Gastrocnemius medialis (tissue), 4 donors: ENCODE measurements around the gene PDZD7. TPM values are rescaled to one million over a fixed set of nuclear protein-coding genes. Genes with fewer than 3 reads are reported as not detected.

Experiments used
- ATAC-seq, 2 donors: fragments of 150-250 bp; one replicate each; pipeline ENCODE4 v1.9.1; 2016
- DNase-seq, 2 donors: peaks; one replicate each; pipeline ENCODE4 v3.0.0-alpha.2; 2019
- H3K27ac ChIP-seq, 4 donors: fragments of 200-600 bp; sonication (generic); 1 replicate in 1 of 4; 2 replicates in 3 of 4; pipeline ENCODE4 v1.5.1; 2016 to 2018; ENCODE audit warnings: mild to moderate bottlenecking in 2 of 4, moderate library complexity in 1 of 4
- H3K27me3 ChIP-seq, 3 donors: fragments of 200-600 bp; sonication (generic) in 2 of 3; 1 replicate in 1 of 3; 2 replicates in 2 of 3; pipeline versions ENCODE4 v1.5.1 to v1.6.0; 2016 to 2019; ENCODE audit warnings: mild to moderate bottlenecking in 1 of 3, moderate library complexity in 1 of 3
- H3K36me3 ChIP-seq, 2 donors: fragments of 200-600 bp; sonication (generic) in 1 of 2; one replicate each; pipeline ENCODE4 v1.5.1; 2017 to 2018
- H3K4me1 ChIP-seq, 2 donors: fragments of 200-600 bp; sonication (generic) in 1 of 2; one replicate each; pipeline ENCODE4 v1.5.1; 2016 to 2017; ENCODE audit warnings: mild to moderate bottlenecking in 2 of 2
- H3K4me3 ChIP-seq, 4 donors: fragments of 200-600 bp; sonication (generic) in 3 of 4; 1 replicate in 1 of 4; 2 replicates in 3 of 4; pipeline ENCODE4 v1.5.1; 2016 to 2019; ENCODE audit warnings: mild to moderate bottlenecking in 2 of 4
- H3K9me3 ChIP-seq, 3 donors: fragments of 200-600 bp; sonication (generic) in 2 of 3; 1 replicate in 1 of 3; 2 replicates in 2 of 3; pipeline ENCODE4 v1.5.1; 2016 to 2019
- POLR2A ChIP-seq, 2 donors: fragments of 450-650 bp; IDR thresholded peaks; one replicate each; pipeline ENCODE4 v1.6.1; 2017; ENCODE audit warnings: antibody characterized with exemption in 2 of 2, mild to moderate bottlenecking in 2 of 2, moderate library complexity in 2 of 2
- in situ Hi-C, 4 donors: fragments of 200-750 bp; cut with MboI; loops; one replicate each; pipeline versions ENCODE4 v1.15.0 to v1.8.0; 2017; ENCODE audit warnings: low sequenced_read_pairs in 4 of 4
- intact Hi-C: fragments of 100-400 bp; cut with DNase I; formaldehyde crosslinking; loops from one replicate; pipeline ENCODE4 v1.15.1; 2023; ENCODE audit warnings: low total_unique reads
- total RNA-seq, 4 donors: library from RNA; depleted of rRNA; stranded (reverse); fragments of >200 nt; gene quantifications; one replicate each; pipeline versions ENCODE4 v1.1.0 to v1.2.3, GENCODE V29; 2016
- TF ChIP-seq, protein P1 (sequence below), 5 experiments: fragments of 450-650 bp in 3 of 5; fragments of 200-600 bp in 2 of 5; sonication (generic) in 2 of 5; IDR thresholded peaks in 4 of 5; conservative IDR thresholded peaks in 1 of 5; 1 replicate in 4 of 5; 2 replicates in 1 of 5; pipeline ENCODE4 v1.5.1; 2016 to 2019; ENCODE audit warnings: antibody characterized with exemption in 5 of 5, mild to moderate bottlenecking in 3 of 5, moderate library complexity in 3 of 5

Gene PDZD7
- total RNA-seq, 4 donors from 2014 or later, result 0.11 TPM; not detected in 3

DNA sequence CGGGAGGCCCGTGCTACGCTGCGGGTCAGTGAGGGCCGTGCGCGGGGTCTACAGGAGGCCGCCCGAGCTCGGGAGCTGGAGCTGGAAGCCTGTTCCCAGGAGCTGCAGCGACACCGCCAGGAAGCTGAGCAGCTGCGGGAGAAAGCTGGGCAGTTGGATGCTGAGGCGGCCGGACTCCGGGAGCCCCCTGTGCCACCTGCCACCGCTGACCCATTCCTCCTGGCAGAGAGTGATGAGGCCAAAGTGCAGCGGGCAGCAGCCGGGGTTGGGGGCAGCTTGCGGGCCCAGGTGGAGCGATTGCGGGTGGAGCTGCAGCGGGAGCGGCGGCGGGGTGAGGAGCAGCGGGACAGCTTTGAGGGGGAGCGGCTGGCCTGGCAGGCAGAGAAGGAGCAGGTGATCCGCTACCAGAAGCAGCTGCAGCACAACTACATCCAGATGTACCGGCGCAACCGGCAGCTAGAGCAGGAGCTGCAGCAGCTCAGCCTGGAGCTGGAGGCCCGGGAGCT lies 24.3 kb downstream of the PDZD7 start:
- ATAC-seq (no peak), DNase-seq (no peak)

DNA sequence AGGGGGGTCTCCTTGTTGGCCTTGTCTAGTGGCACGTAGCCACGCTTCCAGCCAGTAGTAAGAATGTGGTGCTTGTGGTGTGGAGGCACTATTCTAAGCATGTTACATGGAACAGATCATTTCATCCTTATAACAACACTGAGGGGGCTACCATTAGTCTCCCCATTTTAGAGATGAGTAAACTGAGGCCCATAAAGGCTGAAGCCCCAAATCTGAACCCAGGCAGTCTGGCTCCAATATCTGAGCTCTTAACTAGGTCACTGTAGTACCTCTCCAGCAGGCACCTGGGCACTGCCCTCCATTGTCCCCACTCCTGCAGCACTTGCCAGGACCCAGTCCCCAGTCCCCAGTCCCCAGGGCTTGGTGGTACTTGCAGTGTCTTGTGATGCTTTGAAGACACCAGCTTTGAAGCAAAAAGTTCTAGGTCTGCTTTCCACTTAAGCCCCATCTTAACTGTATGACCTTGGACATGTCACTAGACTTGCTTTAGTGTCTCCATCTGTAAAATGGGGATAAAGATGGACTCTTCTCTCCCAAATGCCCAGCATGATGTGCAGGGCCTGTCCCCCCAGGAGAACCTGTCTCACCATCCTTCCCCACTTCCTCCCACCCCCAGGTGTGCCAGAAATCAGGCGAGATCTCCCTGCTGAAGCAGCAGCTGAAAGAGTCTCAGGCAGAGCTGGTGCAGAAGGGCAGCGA lies 24.9 kb downstream of the PDZD7 start:
- in situ Hi-C loops, result no loop called here
- Histone ChIP-seq H3K4me1 (peaks cover 30 to 41% of the 10 kb centered on the region in 2 donors), H3K36me3 (peaks cover 0 to 32% of the 10 kb centered on the region in 2 donors), H3K4me3 (no peak overlapping the region), H3K27ac (peak overlapping the region in 2 of 4 donors; percentile 50 to 100), H3K9me3 (no peaks in the 10 kb centered on the region), H3K27me3 (no peaks in the 10 kb centered on the region)
- no peak for TF ChIP-seq POLR2A (IDR thresholded peaks at IDR 0.05)
- TF ChIP-seq, protein P1, sequence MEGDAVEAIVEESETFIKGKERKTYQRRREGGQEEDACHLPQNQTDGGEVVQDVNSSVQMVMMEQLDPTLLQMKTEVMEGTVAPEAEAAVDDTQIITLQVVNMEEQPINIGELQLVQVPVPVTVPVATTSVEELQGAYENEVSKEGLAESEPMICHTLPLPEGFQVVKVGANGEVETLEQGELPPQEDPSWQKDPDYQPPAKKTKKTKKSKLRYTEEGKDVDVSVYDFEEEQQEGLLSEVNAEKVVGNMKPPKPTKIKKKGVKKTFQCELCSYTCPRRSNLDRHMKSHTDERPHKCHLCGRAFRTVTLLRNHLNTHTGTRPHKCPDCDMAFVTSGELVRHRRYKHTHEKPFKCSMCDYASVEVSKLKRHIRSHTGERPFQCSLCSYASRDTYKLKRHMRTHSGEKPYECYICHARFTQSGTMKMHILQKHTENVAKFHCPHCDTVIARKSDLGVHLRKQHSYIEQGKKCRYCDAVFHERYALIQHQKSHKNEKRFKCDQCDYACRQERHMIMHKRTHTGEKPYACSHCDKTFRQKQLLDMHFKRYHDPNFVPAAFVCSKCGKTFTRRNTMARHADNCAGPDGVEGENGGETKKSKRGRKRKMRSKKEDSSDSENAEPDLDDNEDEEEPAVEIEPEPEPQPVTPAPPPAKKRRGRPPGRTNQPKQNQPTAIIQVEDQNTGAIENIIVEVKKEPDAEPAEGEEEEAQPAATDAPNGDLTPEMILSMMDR (IDR thresholded peaks at IDR 0.05 in 4 of 5, conservative IDR thresholded peaks at IDR 0.05 in 1 of 5), result no peak
- intact Hi-C loops, result no loop called here
- ATAC-seq (no peak), DNase-seq (no peak)

More for the DNA sequence above, 24.3 kb downstream of the PDZD7 start:
- H3K27ac ChIP-seq, result peak overlapping the region in 3 of 4 donors; percentile 43 to 100 (median 50)
- H3K9me3 ChIP-seq, result no peaks in the 10 kb centered on the region
- no peak for TF ChIP-seq POLR2A (IDR thresholded peaks at IDR 0.05)
- TF ChIP-seq, protein P1 (IDR thresholded peaks at IDR 0.05 in 4 of 5, conservative IDR thresholded peaks at IDR 0.05 in 1 of 5), result no peak
- in situ Hi-C loops (no loop called here), intact Hi-C loops (no loop called here)
- H3K4me3 ChIP-seq, result no peak overlapping the region
- peaks cover 23 to 36% of the 10 kb centered on the region in 2 donors for H3K4me1 ChIP-seq
- H3K36me3 ChIP-seq, result peaks cover 0 to 32% of the 10 kb centered on the region in 2 donors
- H3K27me3 ChIP-seq, result no peaks in the 10 kb centered on the region

DNA sequence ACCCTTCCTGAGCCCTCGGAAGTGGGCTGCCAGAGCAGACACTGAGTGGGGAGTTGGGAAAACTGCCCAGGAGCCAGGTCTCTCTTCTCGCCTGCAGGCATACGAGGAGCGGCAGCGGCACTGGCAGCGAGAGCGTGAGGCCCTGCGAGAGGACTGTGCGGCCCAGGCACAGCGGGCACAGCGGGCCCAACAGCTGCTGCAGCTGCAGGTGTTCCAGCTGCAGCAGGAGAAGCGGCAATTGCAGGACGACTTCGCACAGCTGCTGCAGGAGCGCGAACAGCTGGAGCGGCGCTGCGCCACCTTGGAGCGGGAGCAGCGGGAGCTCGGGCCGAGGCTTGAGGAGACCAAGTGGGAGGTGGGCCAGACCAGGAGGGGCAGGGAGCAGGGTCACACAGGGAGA lies 25.6 kb downstream of the PDZD7 start:
- DNase-seq (no peak), ATAC-seq (no peak)
- peak overlapping the region in 3 of 4 donors; percentile 3 to 100 (median 52) for H3K27ac ChIP-seq
- H3K4me1 ChIP-seq, result peaks cover 35 to 48% of the 10 kb centered on the region in 2 donors
- intact Hi-C loops (no loop called here), in situ Hi-C loops (no loop called here)
- H3K36me3 ChIP-seq, result peaks cover 0 to 32% of the 10 kb centered on the region in 2 donors
- TF ChIP-seq, protein P1 (IDR thresholded peaks at IDR 0.05 in 4 of 5, conservative IDR thresholded peaks at IDR 0.05 in 1 of 5), result no peak
- no peak for TF ChIP-seq POLR2A (IDR thresholded peaks at IDR 0.05)
- no peaks in the 10 kb centered on the region for H3K27me3 ChIP-seq
- H3K9me3 ChIP-seq, result no peaks in the 10 kb centered on the region
- no peak overlapping the region for H3K4me3 ChIP-seq

DNA sequence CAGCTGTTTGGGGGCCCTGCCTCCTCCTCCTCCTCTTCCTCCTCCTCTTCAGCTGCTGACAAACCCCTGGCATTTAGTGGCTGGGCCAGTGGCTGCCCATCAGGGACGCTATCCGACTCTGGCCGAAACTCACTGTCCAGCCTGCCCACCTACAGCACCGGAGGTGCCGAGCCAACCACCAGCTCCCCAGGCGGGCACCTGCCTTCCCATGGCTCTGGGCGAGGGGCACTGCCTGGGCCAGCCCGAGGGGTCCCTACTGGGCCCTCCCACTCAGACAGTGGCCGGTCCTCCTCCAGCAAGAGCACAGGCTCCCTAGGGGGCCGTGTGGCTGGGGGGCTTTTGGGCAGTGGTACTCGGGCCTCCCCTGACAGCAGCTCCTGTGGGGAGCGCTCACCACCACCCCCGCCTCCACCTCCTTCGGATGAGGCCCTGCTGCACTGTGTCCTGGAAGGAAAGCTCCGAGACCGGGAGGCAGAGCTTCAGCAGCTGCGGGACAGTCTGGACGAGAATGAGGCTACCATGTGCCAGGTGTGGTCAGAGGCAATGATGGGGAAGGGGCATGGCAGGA lies 27.2 kb downstream of the PDZD7 start:
- Histone ChIP-seq H3K4me1 (peaks cover 37 to 56% of the 10 kb centered on the region in 2 donors), H3K27me3 (no peaks in the 10 kb centered on the region), H3K4me3 (no peak overlapping the region), H3K9me3 (no peaks in the 10 kb centered on the region), H3K27ac (peak overlapping the region; percentile 95 to 100 (median 98)), H3K36me3 (peaks cover 0 to 32% of the 10 kb centered on the region in 2 donors)
- no peak for ATAC-seq
- intact Hi-C loops (no loop called here), in situ Hi-C loops (no loop called here)
- TF ChIP-seq POLR2A (IDR thresholded peaks at IDR 0.05), result no peak
- TF ChIP-seq, protein P1 (IDR thresholded peaks at IDR 0.05 in 4 of 5, conservative IDR thresholded peaks at IDR 0.05 in 1 of 5), result no peak
- no peak for DNase-seq
